D721Med (cell line): ENCODE data around the gene MBD3L3.
"Not testable (repeated sequence)": the region's sequence is repeated elsewhere in the genome, so short reads cannot be mapped to it uniquely, and the experiment has no call there.

Source experiments
- DNase-seq: peaks from one replicate; pipeline ENCODE4 v3.0.0; 2011; ENCODE audit warnings: low spot score; ENCODE audit not compliant: insufficient read length
- FAIRE-seq: peaks from 2 replicates; lab custom pipeline; 2011; peaks lifted over from hg19 to GRCh38; lab: Jason Lieb, UNC
- CTCF ChIP-seq: IDR thresholded peaks from 2 replicates; pipeline ENCODE4 v1.5.1; 2012; ENCODE audit warnings: mild to moderate bottlenecking, control low read depth; ENCODE audit not compliant: insufficient read depth; ENCODE audit errors: missing control alignments

Gene MBD3L3

GRCh38 chr19:7058576-7058975, at the start of gene MBD3L3:
MBD3L3 (minus strand) TSS chr19:7058676; CDS start chr19:7058605, 71 bp downstream.
- FAIRE-seq, DNase-seq: not testable (repeated sequence)

- FAIRE-seq = no peak
Measured at GRCh38 chr19:7106711-7107657, 48.5 kb upstream of the MBD3L3 start.

GRCh38 chr19:7104747-7105447, 46.4 kb upstream of the MBD3L3 start:
- no peak for DNase-seq

More at GRCh38 chr19:7106711-7107657, 48.5 kb upstream of the MBD3L3 start:
- DNase-seq = no peak
- TF ChIP-seq CTCF = no peak

GRCh38 chr19:7101498-7102253, 43.2 kb upstream of the MBD3L3 start:
- no peak for FAIRE-seq
- TF ChIP-seq CTCF = no peak
- DNase-seq = no peak

More at GRCh38 chr19:7104747-7105447, 46.4 kb upstream of the MBD3L3 start:
- TF ChIP-seq CTCF = no peak
- no peak for FAIRE-seq

- no peak for FAIRE-seq
- no peak for DNase-seq
Measured at GRCh38 chr19:7099597-7099921, 41.1 kb upstream of the MBD3L3 start.

GRCh38 chr19:7098701-7099596, 40.5 kb upstream of the MBD3L3 start:
- no peak for TF ChIP-seq CTCF
- FAIRE-seq = no peak
- DNase-seq = peak; percentile 61

More at GRCh38 chr19:7099597-7099921, 41.1 kb upstream of the MBD3L3 start:
- TF ChIP-seq CTCF = no peak
